Loucy (cell line): ENCODE data around the gene PLD5.

Experiments
- CTCF ChIP-seq: fragments of 200-600 bp; sonication (generic); conservative IDR thresholded peaks from 2 replicates; pipeline ENCODE4 v1.5.1; 2014; ENCODE audit warnings: mild to moderate bottlenecking, antibody characterized with exemption, low read length
- EZH2phosphoT487 ChIP-seq: fragments of 200-600 bp; IDR thresholded peaks from 2 replicates; pipeline ENCODE4 v1.6.1; 2018; ENCODE audit warnings: antibody characterized with exemption, mild to moderate bottlenecking, moderate library complexity, borderline replicate concordance

GRCh38 chr1:242146652-242147051, 377.8 kb downstream of the PLD5 start:
- no peak for TF ChIP-seq CTCF
- no peak for TF ChIP-seq EZH2phosphoT487
